IMR-90 (cell line): ENCODE measurements around the gene PUS7L.

ENCODE experiments used
- MAZ ChIP-seq: IDR thresholded peaks from 2 replicates; pipeline ENCODE4 v1.6.1; 2012; ENCODE audit warnings: low read depth, mild to moderate bottlenecking, low read length, improper control_type of control experiment, moderate library complexity, borderline replicate concordance
- NFE2L2 ChIP-seq: fragments of 150-350 bp; IDR thresholded peaks from 2 replicates; pipeline ENCODE4 v1.6.1; 2016; ENCODE audit warnings: low read depth, mild to moderate bottlenecking, low read length
- POLR2A ChIP-seq: IDR thresholded peaks from 2 replicates; pipeline ENCODE4 v1.6.1; 2012; ENCODE audit warnings: mild to moderate bottlenecking, low read depth, low read length

DNA sequence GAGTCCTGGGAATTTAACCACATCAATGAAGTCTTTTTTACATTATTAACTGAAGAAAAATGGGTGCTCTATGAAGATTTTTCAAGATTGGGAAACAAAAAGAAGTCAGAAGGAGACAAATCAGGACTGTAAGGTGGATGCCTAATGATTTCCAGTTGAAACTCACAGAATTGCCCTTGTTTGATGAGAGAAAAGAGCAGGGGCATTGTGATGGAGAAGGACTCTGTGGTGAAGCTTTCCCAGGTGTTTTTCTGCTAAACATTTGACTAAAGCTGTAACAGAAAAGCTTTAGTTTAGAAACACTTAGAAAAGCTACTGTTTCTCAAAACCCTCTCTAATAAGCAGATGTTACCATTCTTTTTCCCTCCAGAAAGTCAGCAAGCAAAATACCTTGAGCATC is 5.9 kb upstream of the PUS7L start:
- TF ChIP-seq POLR2A (no peak), MAZ (no peak), NFE2L2 (no peak)
